Endothelial cell of umbilical vein (primary cell): ENCODE results near the gene CHST15. TPM values are rescaled to one million over a fixed set of nuclear protein-coding genes. Genes with fewer than 3 reads are reported as not detected.
A peak's percentile ranks its signal among the peaks of the same experiment; 100 is the strongest.

Experiments
- BruUV-seq: library from RNA; stranded (reverse); fragments of 400-500 nt; replicated peaks from 2 replicates; lab custom pipeline; 2021; lab: Mats Ljungman, UMichigan
- CTCF ChIA-PET: fragments of 300-600, 350-600 bp; sonication (Branson Sonifier 250); formaldehyde crosslinking; loops from one replicate; lab custom pipeline; 2021; ENCODE audit warnings: antibody characterized with exemption, inconsistent platforms; lab: Charles Lee
- POLR2A ChIA-PET: fragments of 300-600, 350-600 bp; sonication (Branson Sonifier 250); formaldehyde crosslinking; loops from one replicate; lab custom pipeline; 2021; ENCODE audit warnings: antibody characterized with exemption, inconsistent platforms; lab: Charles Lee
- DNase-seq: peaks from one replicate; pipeline ENCODE4 v3.0.0-alpha.2; 2011; ENCODE audit warnings: low read depth, low spot score
- FAIRE-seq: peaks from 2 replicates; lab custom pipeline; 2011; peaks lifted over from hg19 to GRCh38; lab: Jason Lieb, UNC
- H2AFZ ChIP-seq: 2 replicates; pipeline ENCODE4 v1.6.0; 2012; ENCODE audit warnings: low read depth, low read length, control low read depth, inconsistent platforms
- H3K27ac ChIP-seq: 2 replicates; pipeline ENCODE4 v1.5.1; 2011; ENCODE audit warnings: low read depth, mild to moderate bottlenecking, control low read depth, low read length, moderate library complexity; ENCODE audit not compliant: insufficient read depth
- H3K27me3 ChIP-seq, 2 experiments: 2 replicates each; pipeline versions ENCODE4 v1.6.0 to v1.6.1; 2011; ENCODE audit warnings: low read length in 2 of 2, mixed read lengths in 1 of 2; ENCODE audit not compliant: control insufficient read depth in 2 of 2, insufficient read depth in 2 of 2
- H3K36me3 ChIP-seq, 2 experiments: 2 replicates in 1 of 2; 3 replicates in 1 of 2; pipeline ENCODE4 v1.5.1; 2011; ENCODE audit warnings: low read length in 2 of 2, mild to moderate bottlenecking in 1 of 2, moderate library complexity in 1 of 2; ENCODE audit not compliant: control insufficient read depth in 2 of 2, insufficient read depth in 2 of 2; ENCODE audit errors: extremely low read depth in 1 of 2
- H3K4me1 ChIP-seq: 3 replicates; pipeline ENCODE4 v1.5.1; 2011; ENCODE audit warnings: mild to moderate bottlenecking, low read length; ENCODE audit not compliant: control insufficient read depth, insufficient read depth; ENCODE audit errors: extremely low read depth
- H3K4me2 ChIP-seq: 2 replicates; pipeline ENCODE4 v1.6.1; 2011; ENCODE audit warnings: low read length, control low read depth, mixed read lengths; ENCODE audit not compliant: insufficient read depth
- H3K4me3 ChIP-seq, 3 experiments: fragments of 200-600 bp in 1 of 3; sonication (generic), shearing (Covaris generic) in 1 of 3; replicated peaks in 1 of 3; 2 replicates each; pipeline ENCODE4 v1.5.1; 2011 to 2016; ENCODE audit warnings: control low read depth in 3 of 3, low read length in 3 of 3, mild to moderate bottlenecking in 2 of 3, inconsistent platforms in 1 of 3, low read depth in 1 of 3, moderate library complexity in 1 of 3; ENCODE audit not compliant: insufficient read depth in 1 of 3
- H3K79me2 ChIP-seq: 2 replicates; pipeline ENCODE4 v1.6.0; 2012; ENCODE audit warnings: low read length, inconsistent platforms; ENCODE audit not compliant: control insufficient read depth, insufficient read depth
- H3K9ac ChIP-seq: replicated peaks from 2 replicates; pipeline ENCODE3; 2011; ENCODE audit warnings: low read length, control low read depth; ENCODE audit not compliant: insufficient read depth; ENCODE audit errors: extremely low read depth
- H3K9me1 ChIP-seq: replicated peaks from 3 replicates; pipeline ENCODE4 v1.6.0; 2011; ENCODE audit warnings: mild to moderate bottlenecking, low read length; ENCODE audit not compliant: control insufficient read depth, insufficient read depth; ENCODE audit errors: extremely low read depth
- H3K9me3 ChIP-seq: replicated peaks from 2 replicates; pipeline ENCODE4 v1.5.1; 2012; ENCODE audit warnings: low read length, inconsistent platforms; ENCODE audit not compliant: control insufficient read depth, insufficient read depth
- H4K20me1 ChIP-seq: replicated peaks from 2 replicates; pipeline ENCODE3; 2011; ENCODE audit warnings: mild to moderate bottlenecking, low read length; ENCODE audit not compliant: control insufficient read depth, insufficient read depth; ENCODE audit errors: extremely low read depth
- EZH2 ChIP-seq: IDR thresholded peaks from 2 replicates; pipeline ENCODE4 v1.6.1; 2012; ENCODE audit warnings: borderline replicate concordance, low read depth, mild to moderate bottlenecking, moderate library complexity, low read length, inconsistent platforms; ENCODE audit not compliant: severe bottlenecking
- FOS ChIP-seq: IDR thresholded peaks from 2 replicates; pipeline ENCODE4 v1.6.1; 2011; ENCODE audit warnings: mild to moderate bottlenecking, low read length, moderate library complexity, borderline replicate concordance; ENCODE audit not compliant: insufficient read depth
- GATA2 ChIP-seq: IDR thresholded peaks from 2 replicates; pipeline ENCODE4 v1.7.0; 2011; ENCODE audit warnings: low read depth, mild to moderate bottlenecking, moderate library complexity, mixed read lengths, low read length; ENCODE audit not compliant: insufficient read length, insufficient read depth
- JUN ChIP-seq: IDR thresholded peaks from 2 replicates; pipeline ENCODE4 v1.6.1; 2011; ENCODE audit warnings: borderline replicate concordance, low read depth; ENCODE audit not compliant: insufficient read length, insufficient read depth
- MAX ChIP-seq: IDR thresholded peaks from 2 replicates; pipeline ENCODE4 v1.6.1; 2011; ENCODE audit not compliant: insufficient read depth, insufficient read length
- MYC ChIP-seq: IDR thresholded peaks from one replicate; pipeline ENCODE4 v1.6.1; 2011; ENCODE audit warnings: mild to moderate bottlenecking, low read depth, low read length
- POLR2A ChIP-seq: IDR thresholded peaks from 2 replicates; pipeline ENCODE4 v1.6.1; 2012; ENCODE audit warnings: low read depth, mild to moderate bottlenecking, control low read depth, low read length
- POLR2AphosphoS5 ChIP-seq: IDR thresholded peaks from 2 replicates; pipeline ENCODE4 v1.6.1; 2012; ENCODE audit warnings: low read depth, mild to moderate bottlenecking, control low read depth, low read length, moderate library complexity; ENCODE audit not compliant: insufficient read depth
- dilution Hi-C: fragments of 300-500 bp; cut with MboI; formaldehyde crosslinking; loops from one replicate; pipeline ENCODE4 v1.15.0; 2019; ENCODE audit warnings: low sequenced_read_pairs; ENCODE audit not compliant: extremely low pct_ligation_motif_present
- intact Hi-C: fragments of 100-400 bp; cut with micrococcal nuclease; formaldehyde crosslinking; loops from one replicate; pipeline ENCODE4 v1.10.0; 2022
- polyA plus RNA-seq, 4 experiments: library from polyadenylated mRNA; depleted of rRNA in 3 of 4; stranded (reverse) in 3 of 4; unstranded in 1 of 4; fragments of >200 nt; gene quantifications; 2 replicates each; pipeline versions ENCODE4 v1.2.1 to v1.2.3, GENCODE V29; 2011 to 2012; ENCODE audit warnings: missing spikeins in 1 of 4
- total RNA-seq: library from RNA; stranded (reverse); gene quantifications from 2 replicates; pipeline ENCODE4 v1.2.3, GENCODE V29; 2021
- TF ChIP-seq, protein P1 (sequence below), 2 donors: IDR thresholded peaks; 1 replicate in 1 of 2; 2 replicates in 1 of 2; pipeline ENCODE4 v1.5.1; 2011; ENCODE audit warnings: low read length in 2 of 2, mild to moderate bottlenecking in 2 of 2, moderate library complexity in 2 of 2, control low read depth in 1 of 2, inconsistent platforms in 1 of 2, low read depth in 1 of 2; ENCODE audit not compliant: insufficient read depth in 1 of 2; ENCODE audit errors: extremely low read depth in 1 of 2

Gene CHST15
- total and polyA plus RNA-seq, 2 donors (not counting 3 experiments of a cell fraction or from before 2014, with no cell fraction given): 23.1 to 29.2 TPM

DNA sequence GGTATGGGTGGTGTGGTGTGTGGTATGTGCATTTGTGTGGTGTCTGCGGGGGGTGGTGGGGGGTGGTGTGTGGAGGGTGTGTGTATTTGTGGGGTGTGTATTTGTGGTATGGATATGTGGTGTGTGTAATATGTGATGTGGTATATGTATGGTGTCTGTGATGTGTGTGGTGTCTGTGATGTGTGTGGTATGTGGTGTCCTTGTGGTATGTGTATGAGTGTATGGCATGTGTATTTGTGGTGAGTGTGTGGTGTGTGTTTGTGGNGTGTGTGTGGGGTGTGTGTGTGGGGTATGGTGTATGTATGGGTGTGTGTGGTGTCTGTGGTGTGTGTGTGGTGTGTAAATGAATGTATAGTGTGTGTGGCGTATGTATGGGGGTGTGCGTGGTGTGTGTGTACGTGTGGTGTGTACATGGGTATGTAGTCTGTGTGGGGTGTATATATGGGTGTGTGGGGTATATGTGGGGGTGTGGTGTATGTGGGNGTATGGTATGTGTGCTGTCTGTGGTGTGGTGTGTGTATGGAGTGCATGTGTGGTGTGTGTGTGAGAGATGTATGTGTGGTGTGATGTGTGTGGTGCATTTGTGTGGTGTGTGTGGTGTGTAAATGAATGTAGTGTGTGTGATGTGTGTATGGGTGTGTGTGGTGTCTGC lies 27.1 kb upstream of the CHST15 start:
- Histone ChIP-seq H3K27ac (peak overlapping the region; percentile 87), H3K27me3 (no peaks in the 10 kb centered on the region), H3K36me3 (no peaks in the 10 kb centered on the region), H3K4me1 (peaks cover 21% of the 10 kb centered on the region), H3K4me2 (no peak overlapping the region), H4K20me1 (no peaks in the 10 kb centered on the region), H3K9ac (no peak overlapping the region), H3K4me3 (no peak overlapping the region), H3K9me3 (no peaks in the 10 kb centered on the region), H3K9me1 (no peaks in the 10 kb centered on the region), H3K79me2 (no peaks in the 10 kb centered on the region), H2AFZ (no peak overlapping the region)
- no peak for FAIRE-seq
- no peak for DNase-seq
- ChIA-PET POLR2A (interaction anchor here (1.5 kb wide), 1 partner anchor 14 kb away, joined by 3 read pairs; no protein-coding TSS in a partner anchor), CTCF (interaction anchor here (1.4 kb wide), 1 partner anchor 15 kb away, joined by 3 read pairs; no protein-coding TSS in a partner anchor)
- TF ChIP-seq POLR2A (no peak), GATA2 (no peak), FOS (no peak), MYC (no peak), POLR2AphosphoS5 (no peak), MAX (no peak), EZH2 (no peak), JUN (no peak)
- TF ChIP-seq, protein P1, sequence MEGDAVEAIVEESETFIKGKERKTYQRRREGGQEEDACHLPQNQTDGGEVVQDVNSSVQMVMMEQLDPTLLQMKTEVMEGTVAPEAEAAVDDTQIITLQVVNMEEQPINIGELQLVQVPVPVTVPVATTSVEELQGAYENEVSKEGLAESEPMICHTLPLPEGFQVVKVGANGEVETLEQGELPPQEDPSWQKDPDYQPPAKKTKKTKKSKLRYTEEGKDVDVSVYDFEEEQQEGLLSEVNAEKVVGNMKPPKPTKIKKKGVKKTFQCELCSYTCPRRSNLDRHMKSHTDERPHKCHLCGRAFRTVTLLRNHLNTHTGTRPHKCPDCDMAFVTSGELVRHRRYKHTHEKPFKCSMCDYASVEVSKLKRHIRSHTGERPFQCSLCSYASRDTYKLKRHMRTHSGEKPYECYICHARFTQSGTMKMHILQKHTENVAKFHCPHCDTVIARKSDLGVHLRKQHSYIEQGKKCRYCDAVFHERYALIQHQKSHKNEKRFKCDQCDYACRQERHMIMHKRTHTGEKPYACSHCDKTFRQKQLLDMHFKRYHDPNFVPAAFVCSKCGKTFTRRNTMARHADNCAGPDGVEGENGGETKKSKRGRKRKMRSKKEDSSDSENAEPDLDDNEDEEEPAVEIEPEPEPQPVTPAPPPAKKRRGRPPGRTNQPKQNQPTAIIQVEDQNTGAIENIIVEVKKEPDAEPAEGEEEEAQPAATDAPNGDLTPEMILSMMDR (IDR thresholded peaks at IDR 0.05; ENCODE audit: extremely low read depth in 1 of 2, insufficient read depth in 1 of 2, low read depth in 1 of 2, low read length in 2 of 2): no peak
- dilution Hi-C loops (no loop called here), intact Hi-C loops (loop anchor here (1.0 to 10.0 kb wide), 4 partner anchors 27 to 316 kb away; partner anchors contain the start of gene CHST15)
- no TSS peak for BruUV-seq
